Effector memory CD4-positive, alpha-beta T cell (primary cell): ENCODE results near the gene PPP2R3B.
"Not testable (repeated sequence)": the region's sequence is repeated elsewhere in the genome, so short reads cannot be mapped to it uniquely, and the experiment has no call there.

Source experiments
- DNase-seq, 3 donors: peaks; one replicate each; pipeline ENCODE4 v3.0.0-alpha.2; 2020
- H3K27ac ChIP-seq: 2 replicates; pipeline ENCODE4 v1.7.0; 2013; ENCODE audit warnings: mild to moderate bottlenecking, low read length, moderate library complexity; ENCODE audit not compliant: insufficient read depth, poor library complexity, severe bottlenecking
- H3K27me3 ChIP-seq: replicated peaks from 2 replicates; pipeline ENCODE4 v1.7.0; 2013; ENCODE audit warnings: mild to moderate bottlenecking, low read length; ENCODE audit not compliant: insufficient read depth, control insufficient read depth, poor library complexity, severe bottlenecking
- H3K36me3 ChIP-seq: 2 replicates; pipeline ENCODE4 v1.7.0; 2013; ENCODE audit warnings: mild to moderate bottlenecking, low read length, moderate library complexity; ENCODE audit not compliant: control insufficient read depth, insufficient read depth
- H3K4me1 ChIP-seq: 2 replicates; pipeline ENCODE4 v1.7.0; 2013; ENCODE audit warnings: low read length, mild to moderate bottlenecking; ENCODE audit not compliant: control insufficient read depth, insufficient read depth, poor library complexity, severe bottlenecking
- H3K4me3 ChIP-seq: 2 replicates; pipeline ENCODE4 v1.7.0; 2013; ENCODE audit warnings: low read length, low read depth, mild to moderate bottlenecking; ENCODE audit not compliant: insufficient read depth, poor library complexity, severe bottlenecking
- H3K9me3 ChIP-seq: 2 replicates; pipeline ENCODE4 v1.7.0; 2013; ENCODE audit warnings: mild to moderate bottlenecking, low read length, moderate library complexity; ENCODE audit not compliant: control insufficient read depth

Gene PPP2R3B

DNA sequence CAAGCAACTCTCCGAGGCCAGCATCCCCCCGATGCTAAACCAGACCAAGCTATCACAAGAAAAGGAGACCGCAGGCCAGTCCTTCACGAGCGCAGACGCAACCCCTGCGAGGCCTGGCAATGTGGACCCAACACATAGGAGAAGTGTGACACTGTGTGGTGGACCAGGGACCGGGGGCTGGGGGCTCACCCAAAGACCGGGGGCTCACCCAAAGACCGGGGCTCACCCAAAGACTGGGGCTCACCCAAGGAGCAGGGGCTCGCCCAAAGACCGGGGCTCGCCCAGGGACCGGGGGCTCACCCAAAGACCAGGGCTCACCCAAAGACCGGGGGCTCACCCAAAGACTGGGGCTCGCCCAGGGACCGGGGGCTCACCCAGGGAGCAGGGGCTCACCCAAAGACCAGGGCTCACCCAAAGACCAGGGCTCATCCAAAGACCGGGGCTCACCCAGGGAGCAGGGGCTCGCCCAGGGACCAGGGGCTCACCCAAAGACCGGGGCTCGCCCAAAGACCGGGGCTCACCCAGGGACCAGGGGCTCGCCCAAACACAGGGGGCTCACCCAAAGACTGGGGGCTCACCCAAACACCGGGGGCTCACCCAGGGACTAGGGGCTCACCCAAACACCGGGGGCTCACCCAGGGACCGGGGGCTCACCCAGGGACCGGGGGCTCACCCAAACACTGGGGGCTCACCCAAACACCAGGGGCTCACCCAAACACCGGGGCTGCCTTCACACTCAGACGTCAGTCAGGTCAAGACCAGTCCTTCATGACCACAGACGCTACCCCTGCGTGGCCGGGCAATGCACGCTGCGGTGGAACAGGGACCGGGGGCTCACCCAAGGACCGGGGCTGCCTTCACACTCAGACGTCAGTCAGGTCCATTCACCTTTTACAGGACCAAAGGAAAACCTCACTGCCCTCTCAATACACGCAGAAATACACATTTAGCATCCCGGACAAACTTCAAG lies 32.9 kb downstream of the PPP2R3B start:
- H3K4me1 ChIP-seq, result no peaks in the 10 kb centered on the region
- no peaks in the 10 kb centered on the region for H3K9me3 ChIP-seq
- no peak for DNase-seq

GRCh38 chrX:352582-353314 lies 34.0 kb downstream of the PPP2R3B start:
- H3K4me1 ChIP-seq, result no peaks in the 10 kb centered on the region
- DNase-seq, result no peak
- H3K36me3 ChIP-seq, result no peaks in the 10 kb centered on the region
- H3K27me3 ChIP-seq, result no peaks in the 10 kb centered on the region
- H3K4me3 ChIP-seq, result no peak overlapping the region
- no peaks in the 10 kb centered on the region for H3K9me3 ChIP-seq
- H3K27ac ChIP-seq, result no peak overlapping the region

More for the DNA sequence above, 32.9 kb downstream of the PPP2R3B start:
- H3K27me3 ChIP-seq, result no peaks in the 10 kb centered on the region
- no peaks in the 10 kb centered on the region for H3K36me3 ChIP-seq
- no peak overlapping the region for H3K4me3 ChIP-seq
- H3K27ac ChIP-seq, result no peak overlapping the region

DNA sequence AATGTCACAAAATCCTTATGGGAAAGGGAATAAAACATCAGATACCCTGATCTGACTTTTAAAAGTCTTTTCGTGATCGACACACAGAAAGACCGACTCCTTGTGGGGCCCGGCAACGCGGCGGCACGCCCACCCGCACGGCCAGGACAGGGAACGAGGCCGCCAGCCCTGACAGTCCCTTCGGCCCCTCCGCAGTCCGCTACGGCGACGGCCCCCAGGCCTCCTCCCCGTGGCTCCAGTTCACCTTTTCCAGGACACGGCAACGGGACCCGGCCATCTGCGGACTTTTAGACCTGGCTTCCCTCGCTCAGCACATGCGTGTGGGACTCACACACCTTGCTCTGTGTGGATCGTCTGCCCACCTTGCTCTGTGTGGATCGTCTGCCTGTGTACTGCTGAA lies 34.5 kb downstream of the PPP2R3B start:
- no peaks in the 10 kb centered on the region for H3K9me3 ChIP-seq
- no peaks in the 10 kb centered on the region for H3K36me3 ChIP-seq
- no peaks in the 10 kb centered on the region for H3K27me3 ChIP-seq
- H3K4me3 ChIP-seq, result no peak overlapping the region
- H3K27ac ChIP-seq, result no peak overlapping the region
- no peak for DNase-seq
- no peaks in the 10 kb centered on the region for H3K4me1 ChIP-seq

DNA sequence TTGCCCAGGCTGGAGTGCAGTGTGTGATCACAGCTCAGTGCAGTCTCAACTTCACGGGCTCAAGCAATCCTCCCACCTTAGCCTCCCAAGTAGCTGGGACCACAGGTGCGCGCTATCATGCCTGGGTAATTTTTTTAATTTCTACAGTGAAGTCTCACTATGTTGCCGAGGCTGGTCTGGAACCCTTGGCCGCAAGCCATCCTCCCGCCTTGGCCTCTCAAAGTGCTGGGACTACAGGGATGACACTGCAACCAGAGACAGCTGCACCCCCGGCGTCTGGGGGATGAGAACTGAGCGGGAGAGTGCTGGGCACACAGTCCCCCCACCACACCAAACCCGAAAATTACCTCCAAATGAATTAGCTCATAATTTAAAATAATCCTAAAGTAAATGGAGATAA lies 35.0 kb downstream of the PPP2R3B start:
- H3K27me3 ChIP-seq, result no peaks in the 10 kb centered on the region
- no peak overlapping the region for H3K4me3 ChIP-seq
- no peak for DNase-seq
- H3K27ac ChIP-seq, result no peak overlapping the region
- H3K36me3 ChIP-seq, result no peaks in the 10 kb centered on the region
- H3K9me3 ChIP-seq, result no peaks in the 10 kb centered on the region
- no peaks in the 10 kb centered on the region for H3K4me1 ChIP-seq

GRCh38 chrX:351324-351641 lies 35.4 kb downstream of the PPP2R3B start:
- H3K27ac ChIP-seq, DNase-seq, H3K27me3 ChIP-seq, H3K9me3 ChIP-seq, H3K4me3 ChIP-seq, H3K36me3 ChIP-seq, H3K4me1 ChIP-seq: not testable (repeated sequence)

DNA sequence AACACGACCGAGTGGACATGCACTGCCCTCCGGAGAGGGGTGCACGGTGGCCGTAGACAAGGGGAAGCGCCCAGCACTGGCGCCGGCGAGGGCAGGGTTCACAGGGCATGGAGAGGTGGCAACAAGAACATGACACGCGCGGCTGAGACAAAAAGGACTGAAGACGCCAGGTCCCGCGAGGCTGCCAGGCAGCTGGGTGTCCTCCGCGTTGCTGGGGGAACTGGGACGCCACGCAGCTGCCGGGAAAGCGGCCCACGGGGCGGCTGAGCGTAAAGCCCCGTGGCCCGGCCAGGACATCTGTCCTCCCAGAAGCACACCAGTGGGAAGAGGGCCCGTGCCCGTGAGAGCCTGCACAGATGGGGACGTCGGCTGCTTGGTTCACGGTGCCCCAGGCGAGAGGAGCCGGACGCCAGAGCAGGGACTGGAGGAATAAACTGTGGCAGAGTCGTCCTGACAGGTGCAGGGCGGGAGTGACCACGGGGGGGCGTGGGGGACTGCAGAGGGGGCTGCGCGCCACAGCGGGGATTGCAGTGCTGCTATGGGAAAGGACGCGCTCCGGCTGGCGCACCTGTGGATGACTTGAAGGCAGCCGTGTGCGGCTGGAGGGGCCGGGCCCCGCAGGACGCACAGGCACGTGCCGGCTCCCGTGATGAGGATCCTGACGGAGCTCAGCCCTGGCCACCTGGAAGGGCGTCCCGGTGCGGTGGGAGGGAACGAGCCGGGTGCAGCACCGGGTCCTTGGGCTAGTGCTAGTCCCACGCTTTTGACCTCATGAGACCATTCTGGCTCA lies 36.0 kb downstream of the PPP2R3B start:
- no peaks in the 10 kb centered on the region for H3K27me3 ChIP-seq
- DNase-seq, result no peak
- H3K27ac ChIP-seq, result no peak overlapping the region
- H3K36me3 ChIP-seq, result no peaks in the 10 kb centered on the region
- H3K4me1 ChIP-seq, result no peaks in the 10 kb centered on the region
- H3K9me3 ChIP-seq, result no peaks in the 10 kb centered on the region
- H3K4me3 ChIP-seq, result no peak overlapping the region

GRCh38 chrX:350148-350533 lies 36.6 kb downstream of the PPP2R3B start:
- peaks cover 1% of the 10 kb centered on the region for H3K36me3 ChIP-seq
- H3K27ac ChIP-seq, result no peak overlapping the region
- no peaks in the 10 kb centered on the region for H3K9me3 ChIP-seq
- no peak overlapping the region for H3K4me3 ChIP-seq
- no peaks in the 10 kb centered on the region for H3K4me1 ChIP-seq
- H3K27me3 ChIP-seq, result no peaks in the 10 kb centered on the region
- no peak for DNase-seq

GRCh38 chrX:349702-350101 lies 37.0 kb downstream of the PPP2R3B start:
- Histone ChIP-seq H3K36me3 (peaks cover 4% of the 10 kb centered on the region), H3K4me3 (no peak overlapping the region), H3K4me1 (no peaks in the 10 kb centered on the region), H3K27ac (no peak overlapping the region), H3K9me3 (no peaks in the 10 kb centered on the region), H3K27me3 (no peaks in the 10 kb centered on the region)
- no peak for DNase-seq

DNA sequence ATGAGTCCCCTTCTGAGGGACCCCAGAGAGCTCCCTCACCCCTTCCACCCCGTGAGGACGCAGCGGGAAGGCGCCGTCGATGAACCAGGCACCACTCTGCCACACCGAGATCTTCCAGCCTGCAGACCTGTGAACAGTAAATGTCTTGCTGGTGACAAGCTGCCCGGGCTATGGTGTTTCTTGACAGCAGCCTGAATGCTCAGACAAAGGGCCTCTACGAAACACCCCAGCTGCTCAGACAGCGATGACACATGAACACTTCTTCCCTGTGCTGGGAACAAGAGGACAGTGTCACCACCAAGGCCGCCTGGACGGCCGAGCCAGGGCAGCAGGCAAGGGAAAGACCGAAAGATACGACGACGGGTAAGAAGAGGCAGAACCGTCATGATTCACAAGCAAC lies 37.5 kb downstream of the PPP2R3B start:
- H3K36me3 ChIP-seq, result peaks cover 4% of the 10 kb centered on the region
- DNase-seq, result no peak
- H3K27ac ChIP-seq, result no peak overlapping the region
- no peaks in the 10 kb centered on the region for H3K27me3 ChIP-seq
- H3K4me1 ChIP-seq, result no peaks in the 10 kb centered on the region
- H3K4me3 ChIP-seq, result no peak overlapping the region
- H3K9me3 ChIP-seq, result no peaks in the 10 kb centered on the region
